ENCODE data around the gene LDLRAD4.

Gene LDLRAD4

DNA sequence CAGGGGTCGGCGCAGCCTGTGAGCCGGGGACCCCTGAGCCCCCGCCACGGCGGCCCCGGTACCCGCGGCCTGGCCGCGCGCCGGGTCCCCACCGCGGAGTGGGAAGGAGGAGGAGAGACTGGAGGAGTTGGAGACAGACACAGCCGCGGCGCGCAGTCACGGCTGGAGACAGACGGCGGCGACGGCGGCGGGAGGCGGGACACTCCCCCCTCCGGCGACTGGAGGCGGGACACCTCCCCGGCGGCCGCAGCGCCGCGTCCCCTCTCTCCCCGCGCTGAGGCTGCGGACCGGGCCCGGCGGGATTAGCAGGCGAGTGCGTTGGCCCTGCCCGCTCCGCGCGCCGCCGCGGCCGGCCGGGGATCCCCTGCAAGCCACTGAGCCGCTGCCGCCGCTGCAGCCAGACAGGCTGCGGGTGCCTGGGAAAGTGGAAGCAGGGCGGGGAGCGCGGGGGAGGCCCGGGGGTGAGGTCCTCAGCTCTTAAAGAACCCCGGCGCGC, 1.0 kb upstream of the LDLRAD4 start:
- Histone ChIP-seq H3K4me1 (ENCODE audit: control insufficient read depth, insufficient read depth, low read length) (peaks cover 3% of the 10 kb centered on the region; the same call in 1 of the 2 replicates), H3K27me3 (ENCODE audit: control insufficient read depth, insufficient read depth, low read length) (peaks cover 12% of the 10 kb centered on the region), H3K9me3 (ENCODE audit: control insufficient read depth, insufficient read depth, low read length) (no peaks in the 10 kb centered on the region), H3K36me3 (ENCODE audit: control insufficient read depth, insufficient read depth, low read length) (no peaks in the 10 kb centered on the region; the same call in 1 of the 2 replicates), H3K4me3 (ENCODE audit: low read length) (peak overlapping the region; percentile 61; the same call in 1 of the 2 replicates), H3K27ac (ENCODE audit: low read length) (no peak overlapping the region)
- no CpG with 5 or more reads among the region's 64 CpGs for WGBS (ENCODE audit: insufficient coverage, insufficient read length)
- no peak for DNase-seq (ENCODE audit: low read depth, low spot score)

DNA sequence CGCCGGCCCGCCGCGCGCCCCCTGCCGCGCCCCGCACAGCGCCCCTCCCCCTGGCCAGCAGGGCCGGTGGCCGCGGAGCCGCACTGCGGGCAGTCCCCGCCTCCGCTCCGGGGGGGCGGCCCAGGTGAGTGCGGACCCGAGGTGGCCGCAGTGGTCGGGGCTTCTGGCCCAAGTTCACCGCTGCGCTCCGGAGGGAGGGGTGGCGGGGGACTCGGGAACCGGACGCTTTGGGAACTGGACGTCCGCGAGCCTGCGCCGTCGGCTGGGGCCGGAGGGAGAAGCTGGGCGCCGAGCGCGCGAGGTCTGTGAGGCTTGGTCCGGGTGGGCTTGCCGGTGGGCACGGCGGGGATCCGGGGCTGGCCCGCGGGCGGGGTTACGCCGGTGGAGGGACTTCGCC, 591 bp upstream of the LDLRAD4 start:
- H3K27me3 ChIP-seq (ENCODE audit: control insufficient read depth, insufficient read depth, low read length): peaks cover 12% of the 10 kb centered on the region
- H3K4me1 ChIP-seq (ENCODE audit: control insufficient read depth, insufficient read depth, low read length): peaks cover 6% of the 10 kb centered on the region
- no peak overlapping the region for H3K27ac ChIP-seq (ENCODE audit: low read length)
- WGBS (ENCODE audit: insufficient coverage, insufficient read length): no CpG with 5 or more reads among the region's 53 CpGs
- H3K36me3 ChIP-seq (ENCODE audit: control insufficient read depth, insufficient read depth, low read length): no peaks in the 10 kb centered on the region; the same call in 1 of the 2 replicates
- DNase-seq (ENCODE audit: low read depth, low spot score): no peak
- H3K4me3 ChIP-seq (ENCODE audit: low read length): peak overlapping the region; percentile 61; the same call in 1 of the 2 replicates
- H3K9me3 ChIP-seq (ENCODE audit: control insufficient read depth, insufficient read depth, low read length): no peaks in the 10 kb centered on the region

DNA sequence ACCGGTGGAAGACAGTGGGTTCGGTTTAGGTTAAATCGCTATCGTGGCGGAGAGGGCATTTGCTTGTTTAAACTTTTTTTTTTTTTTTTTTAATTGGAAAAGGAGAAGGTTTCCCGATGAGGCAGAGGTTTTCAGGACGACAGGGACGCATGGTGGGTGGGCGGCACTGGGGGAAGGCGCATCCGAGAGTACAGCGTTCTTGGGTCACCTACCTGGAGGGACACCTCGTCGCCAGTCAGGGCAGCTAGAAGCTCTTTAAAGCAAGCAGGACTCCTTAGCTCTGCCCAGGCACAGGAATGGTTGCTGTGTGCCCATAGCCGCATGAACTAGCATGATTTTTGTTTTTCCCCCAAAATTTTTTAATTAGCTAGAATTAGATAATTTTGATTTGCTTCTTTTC, 437 bp downstream of the LDLRAD4 start:
- peak overlapping the region; percentile 61; the same call in 1 of the 2 replicates for H3K4me3 ChIP-seq (ENCODE audit: low read length)
- DNase-seq (ENCODE audit: low read depth, low spot score): no peak
- H3K27me3 ChIP-seq (ENCODE audit: control insufficient read depth, insufficient read depth, low read length): peaks cover 12% of the 10 kb centered on the region
- H3K27ac ChIP-seq (ENCODE audit: low read length): no peak overlapping the region
- H3K4me1 ChIP-seq (ENCODE audit: control insufficient read depth, insufficient read depth, low read length): peaks cover 6% of the 10 kb centered on the region
- H3K36me3 ChIP-seq (ENCODE audit: control insufficient read depth, insufficient read depth, low read length): no peaks in the 10 kb centered on the region; the same call in 1 of the 2 replicates
- H3K9me3 ChIP-seq (ENCODE audit: control insufficient read depth, insufficient read depth, low read length): no peaks in the 10 kb centered on the region
- WGBS (ENCODE audit: insufficient coverage, insufficient read length): no CpG with 5 or more reads among the region's 15 CpGs

DNA sequence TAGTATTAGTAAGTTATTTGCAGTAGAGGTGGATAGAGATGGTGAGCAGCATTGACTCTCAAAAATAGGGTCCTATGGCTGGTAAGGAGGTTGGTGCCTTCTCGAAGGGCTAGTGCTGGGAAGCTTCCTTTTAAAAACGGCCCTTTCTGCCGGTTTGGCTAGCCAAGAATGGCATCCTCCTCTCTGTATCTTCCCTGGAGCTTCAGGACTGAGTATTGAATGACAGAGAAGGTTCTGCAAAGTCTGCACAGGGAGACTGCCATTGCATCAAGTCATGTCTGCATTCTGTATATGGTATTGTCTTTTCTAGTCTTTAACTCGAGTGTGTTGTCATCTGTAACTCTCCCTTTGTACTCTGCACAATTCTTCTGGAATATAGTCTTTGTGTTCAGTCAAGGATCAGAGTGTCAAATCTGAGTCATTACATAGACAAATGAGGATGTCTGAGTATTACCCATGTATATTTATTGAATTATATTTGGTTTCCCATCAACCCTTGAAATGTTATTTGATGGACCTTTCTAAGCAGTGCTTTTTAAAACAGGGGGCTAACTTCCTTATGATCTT, 1.1 kb downstream of the LDLRAD4 start:
- DNase-seq (ENCODE audit: low read depth, low spot score): no peak
- WGBS (ENCODE audit: insufficient coverage, insufficient read length): no CpG with 5 or more reads among the region's 4 CpGs
- H3K9me3 ChIP-seq (ENCODE audit: control insufficient read depth, insufficient read depth, low read length): no peaks in the 10 kb centered on the region
- H3K4me1 ChIP-seq (ENCODE audit: control insufficient read depth, insufficient read depth, low read length): peaks cover 6% of the 10 kb centered on the region
- no peak overlapping the region for H3K27ac ChIP-seq (ENCODE audit: low read length)
- H3K4me3 ChIP-seq (ENCODE audit: low read length): no peak overlapping the region
- H3K36me3 ChIP-seq (ENCODE audit: control insufficient read depth, insufficient read depth, low read length): no peaks in the 10 kb centered on the region; the same call in 1 of the 2 replicates
- H3K27me3 ChIP-seq (ENCODE audit: control insufficient read depth, insufficient read depth, low read length): peaks cover 12% of the 10 kb centered on the region

- Histone ChIP-seq H3K9me3 (ENCODE audit: control insufficient read depth, insufficient read depth, low read length) (no peaks in the 10 kb centered on the region), H3K27me3 (ENCODE audit: control insufficient read depth, insufficient read depth, low read length) (peaks cover 12% of the 10 kb centered on the region), H3K36me3 (ENCODE audit: control insufficient read depth, insufficient read depth, low read length) (no peaks in the 10 kb centered on the region; the same call in 1 of the 2 replicates), H3K4me1 (ENCODE audit: control insufficient read depth, insufficient read depth, low read length) (peaks cover 6% of the 10 kb centered on the region), H3K27ac (ENCODE audit: low read length) (no peak overlapping the region), H3K4me3 (ENCODE audit: low read length) (no peak overlapping the region)
- whole genome bisulfite sequencing (ENCODE audit: insufficient coverage, insufficient read length): no CpG with 5 or more reads among the region's 10 CpGs
- no peak for DNase-seq (ENCODE audit: low read depth, low spot score)
These were observed 1.9 kb downstream of the LDLRAD4 start for GRCh38 chr18:13220361-13220991.

- H3K4me1 ChIP-seq (ENCODE audit: control insufficient read depth, insufficient read depth, low read length): peaks cover 5% of the 10 kb centered on the region
- H3K27me3 ChIP-seq (ENCODE audit: control insufficient read depth, insufficient read depth, low read length): peaks cover 2% of the 10 kb centered on the region
- no CpG with 5 or more reads among the region's 24 CpGs for WGBS (ENCODE audit: insufficient coverage, insufficient read length)
- DNase-seq (ENCODE audit: low read depth, low spot score): no peak
- no peaks in the 10 kb centered on the region; the same call in 1 of the 2 replicates for H3K36me3 ChIP-seq (ENCODE audit: control insufficient read depth, insufficient read depth, low read length)
- no peak overlapping the region for H3K27ac ChIP-seq (ENCODE audit: low read length)
- no peak overlapping the region for H3K4me3 ChIP-seq (ENCODE audit: low read length)
- H3K9me3 ChIP-seq (ENCODE audit: control insufficient read depth, insufficient read depth, low read length): no peaks in the 10 kb centered on the region
These were observed 3.6 kb downstream of the LDLRAD4 start for GRCh38 chr18:13221869-13222855.

- Histone ChIP-seq H3K27ac (ENCODE audit: low read length) (no peak overlapping the region), H3K27me3 (ENCODE audit: control insufficient read depth, insufficient read depth, low read length) (peaks cover 2% of the 10 kb centered on the region), H3K4me3 (ENCODE audit: low read length) (no peak overlapping the region), H3K9me3 (ENCODE audit: control insufficient read depth, insufficient read depth, low read length) (no peaks in the 10 kb centered on the region), H3K4me1 (ENCODE audit: control insufficient read depth, insufficient read depth, low read length) (peaks cover 5% of the 10 kb centered on the region), H3K36me3 (ENCODE audit: control insufficient read depth, insufficient read depth, low read length) (no peaks in the 10 kb centered on the region; the same call in 1 of the 2 replicates)
- no CpG with 5 or more reads among the region's 4 CpGs for WGBS (ENCODE audit: insufficient coverage, insufficient read length)
- DNase-seq (ENCODE audit: low read depth, low spot score): no peak
These were observed 4.3 kb downstream of the LDLRAD4 start for GRCh38 chr18:13222856-13223281.

DNA sequence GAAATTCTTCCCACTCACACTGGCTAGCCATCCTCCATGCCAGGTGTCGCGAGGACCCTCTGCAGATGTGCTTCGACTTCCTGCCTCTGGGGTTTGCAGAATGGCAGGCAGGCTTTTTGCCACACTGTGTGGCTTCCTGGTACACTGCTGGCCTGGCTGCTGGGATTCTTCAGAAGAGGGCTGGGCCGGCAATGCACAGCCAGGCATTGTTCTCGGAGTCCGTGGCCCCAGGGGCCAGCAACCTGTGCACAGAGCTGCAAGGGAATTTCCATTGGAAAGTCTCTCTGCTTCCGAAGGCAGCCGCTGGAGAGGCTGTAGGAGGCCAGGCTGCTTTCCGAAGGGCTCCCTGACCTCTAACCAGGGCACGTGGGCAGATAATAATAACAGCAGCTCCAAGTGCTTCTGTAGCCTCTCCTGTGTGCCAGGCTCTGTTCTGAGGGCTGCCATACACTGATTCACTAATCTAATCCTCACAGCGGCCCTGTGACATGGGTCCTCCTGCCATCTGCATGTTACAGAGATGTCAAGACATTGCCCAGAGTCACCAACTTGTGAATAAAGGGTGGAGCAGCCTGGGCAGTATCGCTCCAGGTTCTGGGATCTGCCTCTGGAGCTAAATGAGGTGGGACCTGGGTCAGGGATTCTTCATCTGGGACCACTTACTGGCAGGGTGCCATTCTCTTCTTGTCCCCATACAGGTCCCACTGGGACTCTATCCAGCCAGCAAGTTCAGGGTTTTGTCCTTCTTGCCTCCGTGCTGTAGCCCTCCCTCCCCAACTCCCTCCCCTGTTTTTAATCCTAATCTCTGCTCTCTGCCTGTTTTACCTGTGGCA, 5.0 kb downstream of the LDLRAD4 start:
- H3K36me3 ChIP-seq (ENCODE audit: control insufficient read depth, insufficient read depth, low read length): no peaks in the 10 kb centered on the region; the same call in 1 of the 2 replicates
- peaks cover 5% of the 10 kb centered on the region for H3K4me1 ChIP-seq (ENCODE audit: control insufficient read depth, insufficient read depth, low read length)
- H3K4me3 ChIP-seq (ENCODE audit: low read length): no peak overlapping the region
- peaks cover 2% of the 10 kb centered on the region for H3K27me3 ChIP-seq (ENCODE audit: control insufficient read depth, insufficient read depth, low read length)
- H3K27ac ChIP-seq (ENCODE audit: low read length): no peak overlapping the region
- H3K9me3 ChIP-seq (ENCODE audit: control insufficient read depth, insufficient read depth, low read length): no peaks in the 10 kb centered on the region
- WGBS (ENCODE audit: insufficient coverage, insufficient read length): no CpG with 5 or more reads among the region's 13 CpGs
- DNase-seq (ENCODE audit: low read depth, low spot score): no peak

DNA sequence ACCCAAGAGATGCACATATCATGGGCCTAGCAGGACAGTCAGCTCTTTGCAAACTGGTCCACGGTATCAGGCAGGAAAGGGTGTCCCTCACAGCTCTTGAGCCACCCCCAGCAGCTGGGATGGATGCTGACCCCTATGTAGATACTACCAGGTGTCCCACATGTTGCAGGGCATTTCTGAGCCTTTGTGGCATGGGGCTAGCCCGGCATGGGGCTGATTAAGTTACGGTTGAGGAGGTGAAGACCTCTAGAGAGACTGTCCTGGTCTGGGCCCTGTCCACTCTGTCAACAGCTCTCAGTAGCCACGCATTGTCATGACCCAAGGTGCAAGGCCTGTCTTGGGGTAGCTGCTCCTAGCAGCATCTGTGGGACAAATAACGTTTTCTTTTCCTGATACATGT, 6.7 kb downstream of the LDLRAD4 start:
- WGBS (ENCODE audit: insufficient coverage, insufficient read length): no CpG with 5 or more reads among the region's 5 CpGs
- Histone ChIP-seq H3K4me1 (ENCODE audit: control insufficient read depth, insufficient read depth, low read length) (peaks cover 5% of the 10 kb centered on the region), H3K36me3 (ENCODE audit: control insufficient read depth, insufficient read depth, low read length) (no peaks in the 10 kb centered on the region; the same call in 1 of the 2 replicates), H3K27ac (ENCODE audit: low read length) (no peak overlapping the region), H3K9me3 (ENCODE audit: control insufficient read depth, insufficient read depth, low read length) (no peaks in the 10 kb centered on the region), H3K27me3 (ENCODE audit: control insufficient read depth, insufficient read depth, low read length) (no peaks in the 10 kb centered on the region), H3K4me3 (ENCODE audit: low read length) (no peak overlapping the region)
- DNase-seq (ENCODE audit: low read depth, low spot score): no peak
